Gastrocnemius medialis (tissue), 4 donors: ENCODE results near the gene ZNF366.

Experiments used
- CTCF ChIP-seq, 5 experiments: fragments of 450-650 bp in 3 of 5; fragments of 200-600 bp in 2 of 5; sonication (generic) in 2 of 5; IDR thresholded peaks in 4 of 5; conservative IDR thresholded peaks in 1 of 5; 1 replicate in 4 of 5; 2 replicates in 1 of 5; pipeline ENCODE4 v1.5.1; 2016 to 2019; ENCODE audit warnings: antibody characterized with exemption in 5 of 5, mild to moderate bottlenecking in 3 of 5, moderate library complexity in 3 of 5
- POLR2A ChIP-seq, 2 donors: fragments of 450-650 bp; IDR thresholded peaks; one replicate each; pipeline ENCODE4 v1.6.1; 2017; ENCODE audit warnings: antibody characterized with exemption in 2 of 2, mild to moderate bottlenecking in 2 of 2, moderate library complexity in 2 of 2

- no peak for TF ChIP-seq CTCF (IDR thresholded peaks at IDR 0.05 in 4 of 5, conservative IDR thresholded peaks at IDR 0.05 in 1 of 5)
- no peak for TF ChIP-seq POLR2A (IDR thresholded peaks at IDR 0.05)
Observed at GRCh38 chr5:72541501-72542225, 34.5 kb upstream of the ZNF366 start.
